GM21526 (cell line): ENCODE measurements around the gene IFIT1B.
"Not testable (repeated sequence)": the region's sequence is repeated elsewhere in the genome, so short reads cannot be mapped to it uniquely, and the experiment has no call there.

Experiments used
- ATAC-seq: cut with Tn5 transposase; IDR thresholded peaks from one replicate; pipeline ENCODE4 v1.9.1; 2021; ENCODE audit warnings: moderate library complexity; ENCODE audit not compliant: unreplicated experiment, low FRiP score

IFIT1B gene

DNA sequence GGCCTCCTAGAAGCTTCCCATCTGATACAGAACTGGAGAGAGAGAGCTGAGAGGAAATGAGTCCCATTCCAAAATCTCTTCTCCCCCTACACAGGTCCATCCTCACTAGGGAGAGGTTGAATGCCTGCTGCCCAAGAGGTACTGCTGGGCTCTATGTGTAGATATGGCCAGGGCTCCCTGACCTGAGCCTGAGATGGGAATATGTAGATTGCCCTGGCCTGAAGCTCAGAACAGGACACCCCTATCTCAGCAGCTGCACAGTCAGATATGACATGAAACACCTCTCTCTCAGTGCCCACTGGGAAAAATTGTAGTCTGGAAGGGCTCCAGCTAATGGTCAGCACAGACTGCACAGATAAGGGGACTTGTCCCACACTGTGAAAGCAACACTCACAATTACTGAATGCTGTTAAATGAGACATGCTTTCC, 3.1 kb upstream of the IFIT1B start:
- no peak for ATAC-seq

DNA sequence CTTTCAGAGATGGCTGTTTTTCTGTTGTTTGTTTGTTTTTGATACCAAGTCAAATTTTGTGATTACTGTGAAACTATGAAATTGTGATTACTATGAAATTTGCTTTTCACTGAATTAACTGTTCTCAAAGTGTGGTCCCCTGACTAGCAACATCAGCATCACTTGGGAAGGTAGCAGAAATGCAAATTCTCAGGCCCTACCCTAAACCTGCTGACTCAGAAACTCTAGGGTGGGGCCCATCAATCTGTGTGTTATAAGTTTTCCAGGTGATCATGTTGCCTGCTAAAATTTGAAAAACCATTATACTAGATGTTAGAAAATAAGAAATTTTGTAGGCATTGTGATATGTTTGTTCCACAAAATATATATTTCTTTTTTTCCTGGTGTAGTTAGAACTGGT, 1.2 kb downstream of the IFIT1B start:
- ATAC-seq: no peak

DNA sequence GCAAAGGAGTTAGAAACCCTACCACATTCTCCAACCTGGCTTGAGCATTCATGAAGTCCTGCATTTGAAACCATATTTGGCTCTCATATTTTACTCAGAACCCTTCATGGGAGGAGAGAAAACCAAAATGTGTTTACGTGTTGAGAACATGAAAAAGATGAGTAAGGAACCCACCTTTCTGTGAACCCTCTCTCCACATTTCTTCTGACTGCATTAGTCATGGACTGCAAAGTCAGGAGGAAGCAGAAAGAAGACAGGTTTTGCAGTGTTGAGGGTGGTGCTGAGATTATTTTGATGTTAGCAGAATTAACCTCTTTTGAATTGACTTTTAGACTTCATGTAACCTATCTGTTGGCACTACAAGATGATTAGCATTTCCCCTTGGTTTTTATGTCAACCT, 4.9 kb downstream of the IFIT1B start:
- no peak for ATAC-seq

GRCh38 chr10:89384474-89385340, 6.9 kb downstream of the IFIT1B start:
- ATAC-seq: no peak

DNA sequence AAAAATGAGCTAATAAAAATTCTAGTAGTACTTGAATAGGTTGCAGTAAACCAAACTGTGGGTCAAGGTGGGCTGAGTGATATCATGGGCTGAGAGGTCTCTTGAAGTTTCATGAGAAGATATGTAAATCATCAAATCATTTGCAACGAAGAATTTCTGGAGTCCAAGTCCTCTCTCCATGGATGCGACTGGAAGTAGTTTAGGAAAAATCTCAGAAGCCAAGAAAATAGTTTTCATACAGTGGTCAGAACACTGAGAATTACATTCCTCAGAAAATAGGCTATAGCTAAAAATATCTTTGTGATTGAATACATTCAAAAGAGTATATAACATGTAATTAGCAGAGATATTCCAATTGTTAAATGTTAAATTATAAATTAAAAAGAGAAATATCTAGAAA, 10.9 kb downstream of the IFIT1B start:
- no peak for ATAC-seq

DNA sequence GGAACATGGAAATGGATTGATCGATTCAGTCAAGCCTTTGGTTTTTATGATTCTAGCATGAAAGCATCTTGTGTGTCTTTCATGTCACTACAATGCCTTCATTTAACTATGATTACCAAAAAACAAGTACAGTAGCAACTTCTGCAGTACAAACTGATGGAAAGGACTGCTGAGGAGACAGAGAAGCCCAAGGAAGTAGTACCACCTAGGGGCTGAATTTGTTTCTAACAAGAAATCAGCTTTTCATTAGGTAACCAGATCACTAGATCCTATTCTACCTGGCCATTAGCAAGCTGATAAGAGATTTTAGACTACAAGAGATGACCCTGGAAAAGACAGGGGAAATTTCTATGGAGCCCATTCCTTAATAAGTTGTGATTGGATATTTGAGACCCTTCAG, 11.4 kb downstream of the IFIT1B start:
- ATAC-seq: no peak

- no peak for ATAC-seq
These were observed 12.8 kb downstream of the IFIT1B start for GRCh38 chr10:89390476-89391225.

- ATAC-seq: not testable (repeated sequence)
These were observed 13.3 kb downstream of the IFIT1B start for GRCh38 chr10:89391226-89391576.

DNA sequence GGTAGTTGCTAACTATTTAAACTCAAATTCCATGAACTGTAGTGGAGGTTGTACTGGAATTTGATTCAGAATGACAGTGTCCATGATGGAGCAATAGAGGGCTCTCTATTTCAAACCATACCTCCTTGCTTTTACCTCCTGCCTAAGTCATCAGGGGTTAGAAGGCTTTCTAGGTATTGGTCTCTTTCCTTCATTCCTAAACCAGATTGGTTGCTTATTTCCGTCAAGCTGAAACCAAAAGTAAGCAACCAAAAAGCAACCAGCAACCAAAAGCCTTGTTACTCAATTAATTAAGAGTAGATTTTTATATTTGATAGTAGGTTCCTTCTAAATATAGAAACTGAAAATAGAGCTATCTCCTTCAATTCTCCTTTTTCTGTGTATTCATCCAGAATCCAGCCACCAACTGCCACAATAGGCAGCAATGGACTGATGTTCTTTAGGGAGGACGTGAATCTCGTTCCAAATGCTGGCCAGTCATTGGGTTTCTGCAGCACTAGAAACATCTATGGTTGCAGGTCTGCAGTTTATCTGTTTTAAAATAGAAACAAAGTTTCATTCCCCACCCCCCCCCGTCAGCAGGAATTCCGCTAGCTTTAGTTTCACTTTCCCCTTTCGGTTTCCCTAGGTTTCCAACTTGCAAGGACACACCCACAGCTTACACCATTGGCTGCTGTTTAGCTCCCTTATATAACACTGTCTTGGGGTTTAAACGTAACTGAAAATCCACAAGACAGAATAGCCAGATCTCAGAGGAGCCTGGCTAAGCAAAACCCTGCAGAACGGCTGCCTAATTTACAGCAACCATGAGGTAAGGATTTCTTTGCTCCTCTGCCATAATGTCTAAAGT, 14.3 kb downstream of the IFIT1B start, which contains the start of gene IFIT1:
TSS of gene IFIT1 (plus strand) at position 717 of the 850 bp plus-strand sequence. CDS start at position 807, 90 bp downstream.
- peak; percentile 81 for ATAC-seq

GRCh38 chr10:89392974-89393373, 15.1 kb downstream of the IFIT1B start:
- ATAC-seq: no peak

DNA sequence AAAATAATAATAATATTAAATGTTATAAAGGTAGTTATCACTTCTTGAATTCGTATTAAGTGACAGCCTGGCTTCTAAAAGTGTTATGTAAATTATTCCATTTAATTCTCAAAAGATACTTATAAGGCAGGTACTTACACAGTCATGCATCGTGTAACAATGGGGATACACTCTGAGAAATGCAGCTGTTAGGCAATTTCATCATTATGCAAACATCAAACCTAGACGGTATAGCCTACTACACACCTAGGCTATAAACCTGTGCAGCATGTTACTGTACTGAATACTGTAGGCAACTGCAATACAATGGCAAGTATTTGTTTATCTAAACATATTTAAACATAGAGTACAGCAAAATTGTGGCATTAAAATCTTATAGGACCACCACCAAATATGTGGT, 16.0 kb downstream of the IFIT1B start:
- no peak for ATAC-seq

GRCh38 chr10:89395141-89395540, 17.3 kb downstream of the IFIT1B start:
- no peak for ATAC-seq

DNA sequence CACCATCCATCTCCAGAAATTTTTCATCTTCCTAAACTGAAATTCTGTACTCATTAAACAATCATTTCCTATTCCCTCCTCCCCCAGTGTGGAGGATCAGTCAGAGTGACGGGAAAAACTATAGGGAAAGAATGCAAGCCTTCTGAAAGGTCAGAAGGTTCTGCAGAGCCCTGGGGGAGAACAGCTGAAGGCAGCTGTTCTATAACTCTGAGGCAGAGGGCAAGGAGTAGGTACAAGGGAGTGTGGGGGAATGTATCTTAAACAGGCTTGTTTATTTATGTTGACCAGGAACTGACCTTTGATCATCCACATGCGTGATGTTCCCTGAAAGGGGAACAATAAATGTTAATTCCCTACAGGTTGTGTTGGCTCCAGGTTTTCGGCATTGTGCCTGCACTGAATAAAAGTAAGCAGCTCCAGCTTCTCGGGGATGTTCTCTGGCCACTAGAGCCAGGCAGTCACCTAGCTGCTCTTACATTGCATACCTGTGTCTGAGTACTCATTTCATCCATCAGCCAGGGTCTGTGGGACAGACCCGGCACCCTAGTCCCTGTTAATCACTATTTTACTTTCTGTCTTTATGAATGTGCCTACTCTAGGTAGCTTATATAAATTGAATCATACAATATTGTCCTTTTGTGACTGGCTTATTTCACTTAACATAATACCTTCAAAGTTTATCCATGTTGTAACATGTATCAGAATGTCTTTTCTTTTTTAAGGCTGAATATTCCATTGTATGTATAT, 20.3 kb downstream of the IFIT1B start:
- ATAC-seq: no peak

GRCh38 chr10:89399956-89400355, 22.1 kb downstream of the IFIT1B start:
- no peak for ATAC-seq

GRCh38 chr10:89403043-89403442, 25.2 kb downstream of the IFIT1B start:
- no peak for ATAC-seq

- no peak for ATAC-seq
These were observed 26.5 kb downstream of the IFIT1B start for GRCh38 chr10:89404104-89405047.

- not testable (repeated sequence) for ATAC-seq
These were observed 28.3 kb downstream of the IFIT1B start for GRCh38 chr10:89406178-89406577.

- ATAC-seq: not testable (repeated sequence)
These were observed 29.9 kb downstream of the IFIT1B start for GRCh38 chr10:89407792-89408191.

DNA sequence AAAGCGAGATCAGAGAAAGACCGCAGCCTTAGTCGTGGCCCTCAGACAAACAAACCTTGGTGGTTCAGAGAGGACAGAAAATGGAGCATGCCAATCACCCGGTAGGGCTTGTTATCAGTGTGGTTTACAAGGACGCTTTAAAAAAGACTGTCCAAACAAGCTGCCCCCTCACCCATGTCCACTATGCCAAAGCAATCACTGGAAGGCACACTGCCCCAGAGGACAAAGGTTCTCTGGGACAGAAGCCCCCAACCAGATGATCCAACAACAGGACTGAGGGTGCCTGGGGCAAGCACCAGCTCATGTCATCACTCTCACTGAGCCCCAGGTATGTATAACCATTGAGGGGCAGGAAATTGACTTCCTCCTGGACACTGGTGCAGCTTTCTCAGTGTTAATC, 31.4 kb downstream of the IFIT1B start:
- not testable (repeated sequence) for ATAC-seq
